H1 (cell line): ENCODE measurements around the gene IYD. TPM values are rescaled to one million over a fixed set of nuclear protein-coding genes. Genes with fewer than 3 reads are reported as not detected.

Experiments used
- CTCF ChIA-PET: fragments of 300-600 bp; sonication (Branson Sonifier 250); formaldehyde crosslinking; loops from one replicate; lab custom pipeline; 2021; ENCODE audit not compliant: partially characterized antibody; lab: Charles Lee
- POLR2A ChIA-PET: fragments of 300-600 bp; sonication (Branson Sonifier 250); formaldehyde crosslinking; loops from one replicate; lab custom pipeline; 2021; ENCODE audit warnings: inconsistent platforms; ENCODE audit not compliant: partially characterized antibody; lab: Charles Lee
- DNase-seq, 2 experiments: peaks; one replicate each; pipeline versions ENCODE4 v3.0.0 to v3.0.0-alpha.2; 2010 to 2022; ENCODE audit warnings: low spot score in 2 of 2, low read depth in 1 of 2, mixed read lengths in 1 of 2
- FAIRE-seq: peaks from 2 replicates; lab custom pipeline; 2011; peaks lifted over from hg19 to GRCh38; lab: Jason Lieb, UNC
- H2AFZ ChIP-seq: 2 replicates; pipeline ENCODE4 v1.8.1; 2012; ENCODE audit warnings: low read length, inconsistent platforms
- H2AK5ac ChIP-seq: 2 replicates; pipeline ENCODE4 v1.6.1; 2013; ENCODE audit warnings: low read depth, low read length
- H2BK120ac ChIP-seq: replicated peaks from 2 replicates; pipeline ENCODE3; 2013; ENCODE audit warnings: low read depth, low read length, inconsistent platforms
- H2BK12ac ChIP-seq: 2 replicates; pipeline ENCODE4 v1.6.1; 2013; ENCODE audit warnings: low read depth, low read length
- H2BK15ac ChIP-seq: 2 replicates; pipeline ENCODE4 v1.6.1; 2013; ENCODE audit warnings: low read length
- H2BK20ac ChIP-seq: 2 replicates; pipeline ENCODE4 v1.6.1; 2013; ENCODE audit warnings: low read length
- H2BK5ac ChIP-seq: 2 replicates; pipeline ENCODE4 v1.6.1; 2013; ENCODE audit warnings: low read depth, low read length
- H3K14ac ChIP-seq: 2 replicates; pipeline ENCODE4 v1.6.1; 2013; ENCODE audit warnings: inconsistent platforms; ENCODE audit not compliant: insufficient read length
- H3K18ac ChIP-seq: 2 replicates; pipeline ENCODE4 v1.6.1; 2013; ENCODE audit warnings: low read length; ENCODE audit errors: extremely low read depth
- H3K23ac ChIP-seq: 2 replicates; pipeline ENCODE4 v1.6.1; 2013; ENCODE audit warnings: inconsistent platforms; ENCODE audit not compliant: insufficient read length
- H3K23me2 ChIP-seq: 2 replicates; pipeline ENCODE4 v1.6.1; 2013; ENCODE audit warnings: low read depth, low read length
- H3K27ac ChIP-seq: 2 replicates; pipeline ENCODE4 v1.6.1; 2011; ENCODE audit warnings: low read depth, low read length, inconsistent platforms
- H3K27me3 ChIP-seq, 4 experiments: replicated peaks in 1 of 4; 1 replicate in 1 of 4; 2 replicates in 3 of 4; pipeline versions ENCODE4 v1.6.1 to v1.8.1; 2011 to 2013; ENCODE audit warnings: low read length in 3 of 4, mild to moderate bottlenecking in 3 of 4, inconsistent platforms in 2 of 4, mixed read lengths in 2 of 4, moderate library complexity in 1 of 4; ENCODE audit not compliant: control insufficient read depth in 3 of 4, insufficient read depth in 3 of 4; ENCODE audit errors: extremely low read depth in 1 of 4
- H3K36me3 ChIP-seq, 4 experiments: 2 replicates each; pipeline versions ENCODE4 v1.6.1 to v1.8.1; 2011 to 2013; ENCODE audit warnings: mild to moderate bottlenecking in 4 of 4, low read length in 3 of 4, moderate library complexity in 2 of 4, control low read depth in 1 of 4, inconsistent platforms in 1 of 4; ENCODE audit not compliant: insufficient read depth in 4 of 4, control insufficient read depth in 2 of 4
- H3K4ac ChIP-seq: replicated peaks from 2 replicates; pipeline ENCODE3; 2013; ENCODE audit warnings: low read length, low read depth, mixed read lengths, inconsistent platforms; ENCODE audit not compliant: insufficient read length
- H3K4me1 ChIP-seq, 4 experiments: replicated peaks in 1 of 4; 1 replicate in 1 of 4; 2 replicates in 3 of 4; pipeline versions ENCODE4 v1.6.1 to v1.8.1; 2011 to 2013; ENCODE audit warnings: low read length in 3 of 4, inconsistent platforms in 2 of 4, mixed read lengths in 1 of 4; ENCODE audit not compliant: insufficient read depth in 4 of 4, control insufficient read depth in 3 of 4
- H3K4me2 ChIP-seq, 2 experiments: 2 replicates each; pipeline versions ENCODE4 v1.6.1 to v1.8.1; 2011 to 2013; ENCODE audit warnings: low read depth in 2 of 2, low read length in 2 of 2, control low read depth in 1 of 2, inconsistent platforms in 1 of 2, mild to moderate bottlenecking in 1 of 2; ENCODE audit not compliant: insufficient read depth in 1 of 2
- H3K4me3 ChIP-seq, 4 experiments: fragments of 200-600, 300-600 bp in 1 of 4; sonication (generic), shearing (Covaris generic), sonication (Bioruptor Twin) in 1 of 4; 2 replicates each; pipeline versions ENCODE4 v1.5.1 to v1.8.1; 2011 to 2016; ENCODE audit warnings: low read length in 4 of 4, low read depth in 3 of 4, control low read depth in 2 of 4, inconsistent platforms in 2 of 4, mild to moderate bottlenecking in 2 of 4, mixed read lengths in 1 of 4, moderate library complexity in 1 of 4; ENCODE audit not compliant: insufficient read depth in 2 of 4; ENCODE audit errors: extremely low read depth in 1 of 4
- H3K56ac ChIP-seq: replicated peaks from 2 replicates; pipeline ENCODE3; 2013; ENCODE audit warnings: low read depth, mild to moderate bottlenecking, mixed read lengths, low read length, inconsistent platforms; ENCODE audit not compliant: insufficient read length
- H3K79me1 ChIP-seq: 2 replicates; pipeline ENCODE4 v1.6.1; 2013; ENCODE audit warnings: low read depth, low read length, control low read depth
- H3K79me2 ChIP-seq, 2 experiments: 2 replicates each; pipeline versions ENCODE4 v1.6.1 to v1.8.1; 2012 to 2013; ENCODE audit warnings: low read length in 2 of 2, mild to moderate bottlenecking in 2 of 2, inconsistent platforms in 1 of 2; ENCODE audit not compliant: insufficient read depth in 2 of 2, control insufficient read depth in 1 of 2
- H3K9ac ChIP-seq, 4 experiments: replicated peaks in 1 of 4; 1 replicate in 1 of 4; 2 replicates in 3 of 4; pipeline versions ENCODE4 v1.6.1 to v1.8.1; 2011 to 2013; ENCODE audit warnings: low read depth in 3 of 4, low read length in 3 of 4, control low read depth in 2 of 4, mild to moderate bottlenecking in 2 of 4, moderate library complexity in 2 of 4, inconsistent platforms in 1 of 4; ENCODE audit errors: extremely low read depth in 1 of 4
- H3K9me3 ChIP-seq, 2 experiments: 2 replicates each; pipeline versions ENCODE4 v1.6.1 to v1.8.1; 2012 to 2013; ENCODE audit warnings: mild to moderate bottlenecking in 2 of 2, moderate library complexity in 2 of 2, control low read depth in 1 of 2, inconsistent platforms in 1 of 2, low read depth in 1 of 2, low read length in 1 of 2, mixed read lengths in 1 of 2; ENCODE audit not compliant: insufficient read depth in 2 of 2
- H4K20me1 ChIP-seq, 2 experiments: replicated peaks in 1 of 2; 2 replicates each; pipeline versions ENCODE3 to v1.8.1; 2011 to 2013; ENCODE audit warnings: inconsistent platforms in 2 of 2, low read length in 2 of 2, mild to moderate bottlenecking in 1 of 2; ENCODE audit not compliant: insufficient read depth in 2 of 2, control insufficient read depth in 1 of 2
- H4K5ac ChIP-seq: 2 replicates; pipeline ENCODE4 v1.6.1; 2013; ENCODE audit warnings: low read length, low read depth, mixed read lengths, inconsistent platforms; ENCODE audit not compliant: insufficient read length
- H4K8ac ChIP-seq: 2 replicates; pipeline ENCODE4 v1.8.0; 2013; ENCODE audit warnings: mild to moderate bottlenecking, moderate library complexity, low read length, inconsistent platforms; ENCODE audit not compliant: insufficient read depth; ENCODE audit errors: extremely low read depth
- H4K91ac ChIP-seq: replicated peaks from 2 replicates; pipeline ENCODE3; 2013; ENCODE audit warnings: low read length, mixed read lengths, inconsistent platforms; ENCODE audit not compliant: insufficient read length
- BACH1 ChIP-seq: IDR thresholded peaks from 2 replicates; pipeline ENCODE4 v1.6.1; 2012; ENCODE audit warnings: low read length, improper control_type of control experiment
- KDM5A ChIP-seq: fragments of 200-600 bp; IDR thresholded peaks from 2 replicates; pipeline ENCODE4 v1.7.1; 2012; ENCODE audit warnings: mild to moderate bottlenecking, low read length, inconsistent platforms, mixed read lengths
- MAX ChIP-seq: IDR thresholded peaks from 2 replicates; pipeline ENCODE4 v1.6.1; 2012; ENCODE audit warnings: inconsistent platforms
- TBP ChIP-seq: IDR thresholded peaks from 2 replicates; pipeline ENCODE4 v1.6.1; 2011; ENCODE audit warnings: low read depth, low read length, improper control_type of control experiment
- TEAD4 ChIP-seq: IDR thresholded peaks from 2 replicates; pipeline ENCODE4 v1.6.1; 2012; ENCODE audit warnings: low read depth, low read length, inconsistent platforms, mixed read lengths
- WGBS, 2 experiments: shearing (Covaris generic) in 1 of 2; methylation state at CpG; one replicate each; pipeline versions ENCODE4 v1.1.6 to v1.1.7; 2013 to 2015; ENCODE audit warnings: low lambda C conversion rate in 2 of 2, mixed read lengths in 2 of 2, inconsistent platforms in 1 of 2, low coverage in 1 of 2, missing lambda C conversion rate in 1 of 2; ENCODE audit not compliant: insufficient replicate concordance in 2 of 2, insufficient coverage in 1 of 2, insufficient read length in 1 of 2; ENCODE audit errors: extremely low coverage in 1 of 2, missing lambda C conversion rate in 1 of 2; 5-methylcytosine and 5-hydroxymethylcytosine counted together
- polyA plus RNA-seq, 7 experiments: library from polyadenylated mRNA; depleted of rRNA in 3 of 7; stranded (reverse) in 5 of 7; unstranded in 2 of 7; fragments of >200 nt in 5 of 7; fragments of 200-250 nt in 2 of 7; gene quantifications; 1 replicate in 5 of 7; 2 replicates in 1 of 7; 4 replicates in 1 of 7; pipeline versions ENCODE4 v1.2.1 to v1.2.3, GENCODE V29; 2011 to 2013; ENCODE audit warnings: missing spikeins in 2 of 7, mixed read lengths in 2 of 7
- total RNA-seq: library from RNA; stranded (reverse); fragmentation: NEBNext Ultra II Directional; extraction: Animal tissue kit (Norgen Biotek cat#: 25700); gene quantifications from 2 replicates; pipeline ENCODE4 v1.2.1, GENCODE V29; 2021

The IYD gene
- total and polyA plus RNA-seq, 2 of the 8 experiments (the other 6 are each of a cell fraction or from before 2014, with no cell fraction given) = not detected

- POLR2A ChIA-PET = interaction anchor here (0.6 kb wide), 1 partner anchor 22 kb away, joined by 3 read pairs; no protein-coding TSS in a partner anchor
- H2BK15ac ChIP-seq = no peak overlapping the region
- H3K79me1 ChIP-seq = no peaks in the 10 kb centered on the region; the same call in 1 of the 2 replicates
- H3K9ac ChIP-seq = no peak overlapping the region
- H2BK12ac ChIP-seq = no peak overlapping the region
- H4K20me1 ChIP-seq = no peaks in the 10 kb centered on the region
- no peaks in the 10 kb centered on the region; the same call in 1 of the 2 replicates for H3K23me2 ChIP-seq
- H3K14ac ChIP-seq = no peak overlapping the region
- no peak overlapping the region for H2AFZ ChIP-seq
- H3K4me1 ChIP-seq = no peaks in the 10 kb centered on the region
- H3K4ac ChIP-seq = no peak overlapping the region
- H4K5ac ChIP-seq = no peak overlapping the region
- no peak overlapping the region for H4K91ac ChIP-seq
- H4K8ac ChIP-seq = no peak overlapping the region
- H3K23ac ChIP-seq = no peak overlapping the region
- DNase-seq (no peak), FAIRE-seq (no peak)
- H3K18ac ChIP-seq = no peak overlapping the region
- no peak overlapping the region for H3K27ac ChIP-seq
- no peak overlapping the region for H2AK5ac ChIP-seq
- TF ChIP-seq BACH1 = no peak
- no peak for TF ChIP-seq KDM5A
- no peak for TF ChIP-seq TBP
- no peak for TF ChIP-seq TEAD4
- no peak for TF ChIP-seq MAX
- TF ChIP-seq, all 59 proteins: peak for 0
- H2BK5ac ChIP-seq = no peak overlapping the region
- H3K4me2 ChIP-seq = no peak overlapping the region
- no peak overlapping the region for H2BK20ac ChIP-seq
- 86% methylated on average over 2 of the region's 2 CpGs; no CpG with 5 or more reads in 1 of the 2 experiments for WGBS, 2 experiments
- H3K4me3 ChIP-seq = no peak overlapping the region
- H3K56ac ChIP-seq = no peak overlapping the region
- no peaks in the 10 kb centered on the region for H3K27me3 ChIP-seq
- H3K79me2 ChIP-seq = no peaks in the 10 kb centered on the region
- no peaks in the 10 kb centered on the region for H3K36me3 ChIP-seq
- H3K9me3 ChIP-seq = no peaks in the 10 kb centered on the region
- CTCF ChIA-PET = interaction anchor here (0.6 to 0.9 kb wide), 2 partner anchors 14 to 148 kb away, joined by 5 to 8 read pairs; no protein-coding TSS in a partner anchor
- no peak overlapping the region for H2BK120ac ChIP-seq
Observed at GRCh38 chr6:150369408-150369807, 596 bp downstream of the IYD start.
